Left ventricle myocardium inferior (tissue), 1 donor: ENCODE results near the gene BRMS1. TPM values are rescaled to one million over a fixed set of nuclear protein-coding genes. Genes with fewer than 3 reads are reported as not detected.

Source experiments
- DNase-seq: peaks from one replicate; pipeline ENCODE4 v3.0.0-alpha.2; 2020
- H3K27ac ChIP-seq: fragments of 200-600 bp; replicated peaks from 2 replicates; pipeline ENCODE4 v1.8.0; 2021
- H3K27me3 ChIP-seq: fragments of 200-600 bp; 2 replicates; pipeline ENCODE4 v1.8.0; 2021; ENCODE audit warnings: low read depth
- H3K36me3 ChIP-seq: fragments of 200-600 bp; 2 replicates; pipeline ENCODE4 v1.8.0; 2021
- H3K4me1 ChIP-seq: fragments of 200-600 bp; 2 replicates; pipeline ENCODE4 v1.8.0; 2021
- H3K4me3 ChIP-seq: fragments of 200-600 bp; 2 replicates; pipeline ENCODE4 v1.8.0; 2021; ENCODE audit warnings: mild to moderate bottlenecking, moderate library complexity
- H3K9me3 ChIP-seq: fragments of 200-600 bp; replicated peaks from 2 replicates; pipeline ENCODE4 v1.8.0; 2021
- CTCF ChIP-seq: fragments of 200-600 bp; IDR thresholded peaks from 2 replicates; pipeline ENCODE4 v1.8.0; 2021; ENCODE audit warnings: antibody characterized with exemption, mild to moderate bottlenecking, borderline replicate concordance
- intact Hi-C: fragments of 100-400 bp; cut with micrococcal nuclease; formaldehyde crosslinking; loops from one replicate; pipeline ENCODE4 v1.11.0; 2022
- total RNA-seq: library from RNA; stranded (reverse); fragmentation: NEBNext Ultra II Directional; extraction: Animal tissue kit (Norgen Biotek cat#: 25700); gene quantifications from one replicate; pipeline ENCODE4 v1.2.1, GENCODE V29; 2021
- donor health status: DM: no; HTN: yes; CAD: no; lungs with severe emphysema.

BRMS1 gene
- total RNA-seq, 1 donor from 2014 or later = 14.7 TPM

- Histone ChIP-seq H3K36me3 (no peaks in the 10 kb centered on the region), H3K4me1 (peaks cover 3% of the 10 kb centered on the region), H3K27me3 (peaks cover 44% of the 10 kb centered on the region), H3K4me3 (no peak overlapping the region), H3K9me3 (no peaks in the 10 kb centered on the region), H3K27ac (no peak overlapping the region)
- no peak for DNase-seq
- TF ChIP-seq CTCF = no peak
- intact Hi-C loops = no loop called here
Measured at GRCh38 chr11:66297610-66298009, 47.3 kb downstream of the BRMS1 start.

- DNase-seq = no peak
- Histone ChIP-seq H3K4me3 (no peak overlapping the region), H3K9me3 (no peaks in the 10 kb centered on the region), H3K27me3 (peaks cover 67% of the 10 kb centered on the region), H3K4me1 (peaks cover 13% of the 10 kb centered on the region), H3K36me3 (no peaks in the 10 kb centered on the region), H3K27ac (no peak overlapping the region)
- intact Hi-C loops = no loop called here
- TF ChIP-seq CTCF = no peak
Measured at GRCh38 chr11:66294626-66295620, 50.0 kb downstream of the BRMS1 start.

- H3K27me3 ChIP-seq = peaks cover 67% of the 10 kb centered on the region
- intact Hi-C loops = no loop called here
- no peak overlapping the region for H3K4me3 ChIP-seq
Measured at GRCh38 chr11:66293777-66294625, 50.9 kb downstream of the BRMS1 start.

GRCh38 chr11:66293352-66293751 lies 51.6 kb downstream of the BRMS1 start:
- Histone ChIP-seq H3K4me1 (peaks cover 22% of the 10 kb centered on the region), H3K27me3 (peaks cover 67% of the 10 kb centered on the region)
- intact Hi-C loops = no loop called here

More at GRCh38 chr11:66293777-66294625, 50.9 kb downstream of the BRMS1 start:
- TF ChIP-seq CTCF = no peak
- Histone ChIP-seq H3K27ac (no peak overlapping the region), H3K4me1 (peaks cover 17% of the 10 kb centered on the region), H3K9me3 (no peaks in the 10 kb centered on the region), H3K36me3 (no peaks in the 10 kb centered on the region)
- DNase-seq = no peak

More at GRCh38 chr11:66293352-66293751, 51.6 kb downstream of the BRMS1 start:
- H3K9me3 ChIP-seq = no peaks in the 10 kb centered on the region
- TF ChIP-seq CTCF = no peak
- H3K27ac ChIP-seq = no peak overlapping the region
- DNase-seq = no peak
- no peak overlapping the region for H3K4me3 ChIP-seq
- no peaks in the 10 kb centered on the region for H3K36me3 ChIP-seq
